ENCODE measurements around the gene BSND. TPM values are rescaled to one million over a fixed set of nuclear protein-coding genes. Genes with fewer than 3 reads are reported as not detected.
A peak's percentile ranks its signal among the peaks of the same experiment; 100 is the strongest.
"Not testable (repeated sequence)": the region's sequence is repeated elsewhere in the genome, so short reads cannot be mapped to it uniquely, and the experiment has no call there.

BSND gene
- total and polyA plus RNA-seq, 2 donors: 0.11 to 0.14 TPM

- 94% methylated on average over 3 of the region's 3 CpGs for WGBS
- Histone ChIP-seq H3K27ac (ENCODE audit: low read depth in 1 of 2, low read length in 1 of 2) (no peak overlapping the region), H3K4me1 (ENCODE audit: control insufficient read depth in 2 of 2, insufficient read depth in 2 of 2, low read length in 2 of 2) (no peaks in the 10 kb centered on the region), H3K9me3 (ENCODE audit: control insufficient read depth in 2 of 2, insufficient read depth in 1 of 2, low read length in 1 of 2) (no peaks in the 10 kb centered on the region), H3K4me3 (ENCODE audit: low read length in 2 of 2) (no peak overlapping the region), H3K36me3 (ENCODE audit: control insufficient read depth in 2 of 2, insufficient read depth in 2 of 2, low read length in 1 of 2) (no peaks in the 10 kb centered on the region), H3K27me3 (ENCODE audit: control insufficient read depth in 2 of 2, insufficient read depth in 1 of 2, low read length in 1 of 2) (no peaks in the 10 kb centered on the region)
- DNase-seq (ENCODE audit: low read depth in 6 of 9, low spot score in 9 of 9): no peak
Observed at GRCh38 chr1:54959241-54959640, 39.5 kb upstream of the BSND start.

GRCh38 chr1:54962612-54963395 is 35.9 kb upstream of the BSND start:
- Histone ChIP-seq H3K4me3 (ENCODE audit: low read length in 2 of 2) (no peak overlapping the region), H3K9me3 (ENCODE audit: control insufficient read depth in 2 of 2, insufficient read depth in 1 of 2, low read length in 1 of 2) (no peaks in the 10 kb centered on the region), H3K36me3 (ENCODE audit: control insufficient read depth in 2 of 2, insufficient read depth in 2 of 2, low read length in 1 of 2) (no peaks in the 10 kb centered on the region), H3K4me1 (ENCODE audit: control insufficient read depth in 2 of 2, insufficient read depth in 2 of 2, low read length in 2 of 2) (peaks cover 0 to 2% of the 10 kb centered on the region in 2 donors), H3K27me3 (ENCODE audit: control insufficient read depth in 2 of 2, insufficient read depth in 1 of 2, low read length in 1 of 2) (no peaks in the 10 kb centered on the region), H3K27ac (ENCODE audit: low read depth in 1 of 2, low read length in 1 of 2) (no peak overlapping the region)
- 81% methylated on average over 4 of the region's 4 CpGs for WGBS
- no peak for DNase-seq (ENCODE audit: low read depth in 6 of 9, low spot score in 9 of 9)

- not testable (repeated sequence) for H3K4me3 ChIP-seq (ENCODE audit: low read length in 2 of 2); DNase-seq (ENCODE audit: low read depth in 6 of 9, low spot score in 9 of 9); H3K27ac ChIP-seq (ENCODE audit: low read depth in 1 of 2, low read length in 1 of 2); H3K4me1 ChIP-seq (ENCODE audit: control insufficient read depth in 2 of 2, insufficient read depth in 2 of 2, low read length in 2 of 2); H3K36me3 ChIP-seq (ENCODE audit: control insufficient read depth in 2 of 2, insufficient read depth in 2 of 2, low read length in 1 of 2); H3K9me3 ChIP-seq (ENCODE audit: control insufficient read depth in 2 of 2, insufficient read depth in 1 of 2, low read length in 1 of 2); H3K27me3 ChIP-seq (ENCODE audit: control insufficient read depth in 2 of 2, insufficient read depth in 1 of 2, low read length in 1 of 2)
- WGBS: 93% methylated on average over 5 of the region's 5 CpGs
Observed at GRCh38 chr1:54963829-54964228, 34.9 kb upstream of the BSND start.

- Histone ChIP-seq H3K27ac (ENCODE audit: low read depth in 1 of 2, low read length in 1 of 2) (no peak overlapping the region), H3K36me3 (ENCODE audit: control insufficient read depth in 2 of 2, insufficient read depth in 2 of 2, low read length in 1 of 2) (no peaks in the 10 kb centered on the region), H3K9me3 (ENCODE audit: control insufficient read depth in 2 of 2, insufficient read depth in 1 of 2, low read length in 1 of 2) (no peaks in the 10 kb centered on the region), H3K27me3 (ENCODE audit: control insufficient read depth in 2 of 2, insufficient read depth in 1 of 2, low read length in 1 of 2) (no peaks in the 10 kb centered on the region), H3K4me3 (ENCODE audit: low read length in 2 of 2) (no peak overlapping the region), H3K4me1 (ENCODE audit: control insufficient read depth in 2 of 2, insufficient read depth in 2 of 2, low read length in 2 of 2) (peaks cover 0 to 2% of the 10 kb centered on the region in 2 donors)
- peak in 1 of 9 donors; percentile 27 for DNase-seq (ENCODE audit: low read depth in 6 of 9, low spot score in 9 of 9)
- 31% methylated on average over 7 of the region's 7 CpGs for WGBS
Observed at GRCh38 chr1:54965624-54966340, 33.0 kb upstream of the BSND start.

GRCh38 chr1:54967372-54967771 is 31.4 kb upstream of the BSND start:
- Histone ChIP-seq H3K36me3 (ENCODE audit: control insufficient read depth in 2 of 2, insufficient read depth in 2 of 2, low read length in 1 of 2) (no peaks in the 10 kb centered on the region), H3K27ac (ENCODE audit: low read depth in 1 of 2, low read length in 1 of 2) (no peak overlapping the region)
- 88% methylated on average over 5 of the region's 5 CpGs for WGBS

GRCh38 chr1:54968551-54968950 is 30.2 kb upstream of the BSND start:
- Histone ChIP-seq H3K4me3 (ENCODE audit: low read length in 2 of 2) (no peak overlapping the region), H3K36me3 (ENCODE audit: control insufficient read depth in 2 of 2, insufficient read depth in 2 of 2, low read length in 1 of 2) (no peaks in the 10 kb centered on the region), H3K9me3 (ENCODE audit: control insufficient read depth in 2 of 2, insufficient read depth in 1 of 2, low read length in 1 of 2) (no peaks in the 10 kb centered on the region), H3K27me3 (ENCODE audit: control insufficient read depth in 2 of 2, insufficient read depth in 1 of 2, low read length in 1 of 2) (peaks cover 0 to 17% of the 10 kb centered on the region in 2 donors), H3K4me1 (ENCODE audit: control insufficient read depth in 2 of 2, insufficient read depth in 2 of 2, low read length in 2 of 2) (peaks cover 0 to 2% of the 10 kb centered on the region in 2 donors), H3K27ac (ENCODE audit: low read depth in 1 of 2, low read length in 1 of 2) (no peak overlapping the region)
- DNase-seq (ENCODE audit: low read depth in 6 of 9, low spot score in 9 of 9): no peak
- 83% methylated on average over 4 of the region's 4 CpGs for WGBS

More at GRCh38 chr1:54967372-54967771, 31.4 kb upstream of the BSND start:
- Histone ChIP-seq H3K9me3 (ENCODE audit: control insufficient read depth in 2 of 2, insufficient read depth in 1 of 2, low read length in 1 of 2) (no peaks in the 10 kb centered on the region), H3K4me3 (ENCODE audit: low read length in 2 of 2) (no peak overlapping the region), H3K27me3 (ENCODE audit: control insufficient read depth in 2 of 2, insufficient read depth in 1 of 2, low read length in 1 of 2) (peaks cover 0 to 6% of the 10 kb centered on the region in 2 donors), H3K4me1 (ENCODE audit: control insufficient read depth in 2 of 2, insufficient read depth in 2 of 2, low read length in 2 of 2) (peaks cover 0 to 2% of the 10 kb centered on the region in 2 donors)
- no peak for DNase-seq (ENCODE audit: low read depth in 6 of 9, low spot score in 9 of 9)

GRCh38 chr1:54969879-54970278 is 28.9 kb upstream of the BSND start:
- Histone ChIP-seq H3K4me3 (ENCODE audit: low read length in 2 of 2) (no peak overlapping the region), H3K36me3 (ENCODE audit: control insufficient read depth in 2 of 2, insufficient read depth in 2 of 2, low read length in 1 of 2) (no peaks in the 10 kb centered on the region), H3K4me1 (ENCODE audit: control insufficient read depth in 2 of 2, insufficient read depth in 2 of 2, low read length in 2 of 2) (peaks cover 0 to 2% of the 10 kb centered on the region in 2 donors), H3K27me3 (ENCODE audit: control insufficient read depth in 2 of 2, insufficient read depth in 1 of 2, low read length in 1 of 2) (peaks cover 0 to 19% of the 10 kb centered on the region in 2 donors), H3K27ac (ENCODE audit: low read depth in 1 of 2, low read length in 1 of 2) (no peak overlapping the region), H3K9me3 (ENCODE audit: control insufficient read depth in 2 of 2, insufficient read depth in 1 of 2, low read length in 1 of 2) (no peaks in the 10 kb centered on the region)
- DNase-seq (ENCODE audit: low read depth in 6 of 9, low spot score in 9 of 9): no peak
- 94% methylated on average over 1 of the region's 1 CpG for WGBS

- 94% methylated on average over 5 of the region's 5 CpGs for WGBS
- Histone ChIP-seq H3K4me3 (ENCODE audit: low read length in 2 of 2) (no peak overlapping the region), H3K36me3 (ENCODE audit: control insufficient read depth in 2 of 2, insufficient read depth in 2 of 2, low read length in 1 of 2) (no peaks in the 10 kb centered on the region), H3K9me3 (ENCODE audit: control insufficient read depth in 2 of 2, insufficient read depth in 1 of 2, low read length in 1 of 2) (no peaks in the 10 kb centered on the region), H3K4me1 (ENCODE audit: control insufficient read depth in 2 of 2, insufficient read depth in 2 of 2, low read length in 2 of 2) (peaks cover 0 to 1% of the 10 kb centered on the region in 2 donors), H3K27ac (ENCODE audit: low read depth in 1 of 2, low read length in 1 of 2) (no peak overlapping the region), H3K27me3 (ENCODE audit: control insufficient read depth in 2 of 2, insufficient read depth in 1 of 2, low read length in 1 of 2) (peaks cover 0 to 24% of the 10 kb centered on the region in 2 donors)
- DNase-seq (ENCODE audit: low read depth in 6 of 9, low spot score in 9 of 9): no peak
Observed at GRCh38 chr1:54970901-54971300, 27.8 kb upstream of the BSND start.

- peaks cover 0 to 25% of the 10 kb centered on the region in 2 donors for H3K27me3 ChIP-seq (ENCODE audit: control insufficient read depth in 2 of 2, insufficient read depth in 1 of 2, low read length in 1 of 2)
- H3K27ac ChIP-seq (ENCODE audit: low read depth in 1 of 2, low read length in 1 of 2): no peak overlapping the region
- H3K4me3 ChIP-seq (ENCODE audit: low read length in 2 of 2): no peak overlapping the region
- H3K4me1 ChIP-seq (ENCODE audit: control insufficient read depth in 2 of 2, insufficient read depth in 2 of 2, low read length in 2 of 2): no peaks in the 10 kb centered on the region
- no peak for DNase-seq (ENCODE audit: low read depth in 6 of 9, low spot score in 9 of 9)
- 86% methylated on average over 7 of the region's 7 CpGs for WGBS
- H3K9me3 ChIP-seq (ENCODE audit: control insufficient read depth in 2 of 2, insufficient read depth in 1 of 2, low read length in 1 of 2): no peaks in the 10 kb centered on the region
- no peaks in the 10 kb centered on the region for H3K36me3 ChIP-seq (ENCODE audit: control insufficient read depth in 2 of 2, insufficient read depth in 2 of 2, low read length in 1 of 2)
Observed at GRCh38 chr1:54971317-54971791, 27.4 kb upstream of the BSND start.

Measured in thymus (tissue), 11 donors.